G401 (cell line): ENCODE measurements around the gene MYBPHL. TPM values are rescaled to one million over a fixed set of nuclear protein-coding genes. Genes with fewer than 3 reads are reported as not detected.
A peak's percentile ranks its signal among the peaks of the same experiment; 100 is the strongest.

Experiments
- DNase-seq: peaks from one replicate; pipeline ENCODE4 v3.0.0-alpha.2; 2015; ENCODE audit warnings: low spot score
- in situ Hi-C: cut with HindIII; loops from 2 replicates; pipeline ENCODE4 v1.10.0; 2016; ENCODE audit warnings: low sequenced_read_pairs, mixed read lengths
- total RNA-seq: library from RNA; depleted of rRNA; stranded (reverse); fragments of >200 nt; shearing (Covaris generic); gene quantifications from 2 replicates; pipeline ENCODE4 v1.2.3, GENCODE V29; 2014

Gene MYBPHL
- total RNA-seq, 1 experiment from 2014 or later = not detected

DNA sequence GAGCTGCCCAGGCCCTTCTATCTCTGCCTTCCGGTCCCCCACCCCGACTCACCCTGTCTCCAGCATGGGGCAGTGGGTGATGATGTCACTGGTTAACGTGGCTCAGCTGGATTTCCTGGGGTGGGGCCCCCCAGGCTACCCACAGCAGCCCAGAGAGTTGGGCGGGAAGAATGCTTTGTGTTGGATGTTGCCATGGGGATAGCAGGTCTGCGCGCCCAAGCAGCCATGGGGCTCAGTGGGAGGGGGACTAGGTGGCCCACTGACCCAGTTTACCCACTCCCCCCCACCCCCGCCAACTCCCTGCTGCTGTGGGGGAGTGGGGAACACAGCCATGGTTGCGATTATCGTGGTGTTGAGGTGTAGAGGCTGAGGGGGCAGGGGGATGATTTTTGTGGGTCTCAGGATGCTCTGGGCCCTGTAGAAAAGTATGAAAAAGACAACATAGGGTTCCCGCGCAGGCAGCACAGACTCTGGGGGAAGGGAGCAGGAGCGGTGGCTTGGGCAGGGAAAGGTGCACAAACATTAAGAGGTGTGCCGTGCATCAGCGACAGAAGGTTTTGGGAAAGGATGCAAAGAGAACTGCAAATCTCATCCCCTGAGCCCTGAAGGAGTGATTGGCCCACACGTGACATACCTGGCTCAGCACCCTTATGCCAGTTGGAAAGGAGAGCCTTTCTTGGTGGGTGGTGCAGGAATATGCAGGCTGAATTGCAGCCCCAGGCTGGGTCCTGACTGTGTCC lies 49.0 kb downstream of the MYBPHL start:
- DNase-seq = no peak
- in situ Hi-C loops = no loop called here

DNA sequence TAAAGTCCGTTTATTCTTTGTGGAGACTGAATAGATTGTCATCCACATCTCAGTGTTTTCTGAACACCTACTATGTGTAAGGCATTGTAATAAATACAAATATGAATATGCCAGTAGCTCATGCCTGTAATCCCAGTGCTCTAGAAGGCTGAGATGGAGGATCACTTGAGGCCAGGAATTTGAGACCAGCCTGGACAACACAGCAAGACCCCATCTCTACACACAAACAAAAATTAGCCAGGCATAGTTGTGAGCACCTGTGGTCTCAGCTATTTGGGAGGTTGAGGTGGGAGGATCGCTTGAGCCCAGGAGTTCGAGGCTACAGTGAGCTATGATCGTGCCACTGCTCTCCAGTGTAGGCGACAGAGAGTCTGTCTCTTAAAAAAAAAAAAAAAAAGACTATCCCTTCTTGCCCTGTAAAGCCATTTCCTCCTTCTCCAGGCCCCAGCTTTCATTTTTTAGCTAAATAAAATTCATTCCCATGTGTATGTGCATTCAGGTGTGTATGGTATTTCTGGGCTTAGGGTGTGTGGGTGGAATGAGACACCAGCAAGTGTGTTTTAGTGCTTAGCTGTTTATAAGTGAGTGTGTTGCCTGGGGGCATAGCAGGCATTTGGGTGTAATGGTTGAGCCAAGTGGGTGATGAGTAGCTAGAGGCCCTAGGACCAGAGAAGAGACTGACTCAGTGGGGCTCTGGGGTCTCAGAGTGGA lies 49.7 kb downstream of the MYBPHL start:
- DNase-seq = no peak
- in situ Hi-C loops = no loop called here

DNA sequence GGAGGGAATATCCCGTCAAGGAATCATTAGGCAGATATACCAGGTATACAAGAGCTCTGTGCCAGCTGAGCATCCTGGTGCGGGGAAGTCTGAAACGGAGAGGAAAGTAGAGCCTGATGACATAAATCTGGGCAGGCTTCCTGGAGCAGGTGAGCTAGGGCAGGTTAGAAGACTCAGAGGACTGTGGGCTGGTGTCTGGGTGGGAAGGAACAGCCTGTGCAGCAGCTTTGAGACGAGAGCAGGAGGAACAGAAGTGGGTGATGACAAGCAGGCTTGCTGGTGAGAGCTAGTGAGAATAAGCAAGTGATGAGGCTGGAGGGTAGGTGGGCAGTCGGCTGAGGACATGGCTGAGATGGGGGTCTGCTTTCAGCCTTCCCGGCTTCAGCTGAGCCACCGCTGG lies 50.7 kb downstream of the MYBPHL start:
- no peak for DNase-seq
- in situ Hi-C loops = no loop called here

DNA sequence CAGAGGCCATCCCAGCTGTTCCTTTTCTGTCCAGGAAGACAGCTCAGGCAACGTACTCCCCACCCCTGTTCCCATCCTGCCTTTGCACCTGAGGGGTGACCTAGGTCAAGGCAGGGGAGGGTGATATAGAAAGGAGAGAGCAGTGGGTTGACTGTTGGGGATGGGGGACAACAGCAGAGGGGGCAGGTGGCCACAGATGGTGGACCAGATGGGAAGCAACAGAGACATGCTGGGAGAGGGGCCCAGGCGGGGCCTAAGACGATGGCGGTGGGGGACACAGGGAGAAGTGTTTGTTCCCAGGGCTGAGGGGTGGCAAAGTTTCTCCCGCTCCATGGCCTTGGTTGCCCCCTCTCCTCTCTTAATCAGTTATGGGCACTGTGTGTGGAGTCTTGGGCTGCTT lies 51.1 kb downstream of the MYBPHL start:
- no peak for DNase-seq
- in situ Hi-C loops = no loop called here

DNA sequence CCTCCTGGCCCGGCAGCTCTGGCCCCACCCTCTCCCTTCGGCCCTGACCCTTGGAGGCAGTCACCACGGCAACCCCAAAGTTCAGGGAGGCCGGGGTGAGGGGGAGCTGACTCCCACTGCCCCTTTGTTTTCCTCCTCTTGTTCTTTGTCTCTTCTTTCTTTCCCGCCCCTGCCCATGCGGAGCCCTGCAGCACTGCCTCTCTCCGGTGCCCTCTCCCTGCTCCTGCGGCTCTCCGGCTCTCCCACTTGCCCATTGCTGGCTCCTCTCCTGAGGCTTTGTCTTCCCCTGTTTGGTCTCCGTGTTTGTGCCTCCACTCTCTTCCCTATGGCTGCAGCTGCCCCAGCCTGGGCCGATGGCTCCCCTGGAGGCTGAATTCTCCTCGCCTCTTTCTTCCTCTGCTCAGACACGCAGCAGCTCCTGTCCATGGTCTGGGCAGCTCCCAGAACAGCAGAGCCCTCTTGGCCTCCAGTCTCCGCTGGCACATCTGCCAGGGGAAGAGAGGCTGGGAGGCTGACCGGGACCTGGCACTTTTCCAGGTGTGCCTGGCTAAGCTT lies 51.6 kb downstream of the MYBPHL start:
- in situ Hi-C loops = no loop called here
- peak; percentile 32 for DNase-seq

DNA sequence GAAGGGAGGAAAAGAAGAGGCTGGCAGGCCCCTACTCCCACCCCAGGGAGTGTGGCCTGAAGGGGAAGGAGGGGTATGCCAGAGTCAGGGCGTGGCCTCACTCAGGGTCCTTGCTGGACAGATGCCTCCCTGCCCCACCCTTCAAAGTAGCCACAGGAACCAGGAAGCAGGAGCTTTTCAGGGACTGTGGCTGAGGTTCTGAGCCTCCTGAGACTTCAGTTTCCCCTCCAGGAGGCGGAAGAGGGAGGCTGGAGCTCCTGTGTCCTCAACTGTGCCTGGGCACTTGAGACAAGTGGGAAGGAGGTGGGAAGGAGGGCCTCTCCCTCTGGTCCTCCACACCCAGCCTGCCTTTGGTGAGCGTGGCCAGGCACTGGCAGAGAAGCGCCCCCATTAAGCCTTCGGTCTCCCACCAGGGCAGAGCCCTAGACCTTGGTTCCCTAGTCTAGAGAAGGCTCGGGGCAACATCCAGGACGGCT lies 52.2 kb downstream of the MYBPHL start:
- in situ Hi-C loops = no loop called here
- DNase-seq = no peak

DNA sequence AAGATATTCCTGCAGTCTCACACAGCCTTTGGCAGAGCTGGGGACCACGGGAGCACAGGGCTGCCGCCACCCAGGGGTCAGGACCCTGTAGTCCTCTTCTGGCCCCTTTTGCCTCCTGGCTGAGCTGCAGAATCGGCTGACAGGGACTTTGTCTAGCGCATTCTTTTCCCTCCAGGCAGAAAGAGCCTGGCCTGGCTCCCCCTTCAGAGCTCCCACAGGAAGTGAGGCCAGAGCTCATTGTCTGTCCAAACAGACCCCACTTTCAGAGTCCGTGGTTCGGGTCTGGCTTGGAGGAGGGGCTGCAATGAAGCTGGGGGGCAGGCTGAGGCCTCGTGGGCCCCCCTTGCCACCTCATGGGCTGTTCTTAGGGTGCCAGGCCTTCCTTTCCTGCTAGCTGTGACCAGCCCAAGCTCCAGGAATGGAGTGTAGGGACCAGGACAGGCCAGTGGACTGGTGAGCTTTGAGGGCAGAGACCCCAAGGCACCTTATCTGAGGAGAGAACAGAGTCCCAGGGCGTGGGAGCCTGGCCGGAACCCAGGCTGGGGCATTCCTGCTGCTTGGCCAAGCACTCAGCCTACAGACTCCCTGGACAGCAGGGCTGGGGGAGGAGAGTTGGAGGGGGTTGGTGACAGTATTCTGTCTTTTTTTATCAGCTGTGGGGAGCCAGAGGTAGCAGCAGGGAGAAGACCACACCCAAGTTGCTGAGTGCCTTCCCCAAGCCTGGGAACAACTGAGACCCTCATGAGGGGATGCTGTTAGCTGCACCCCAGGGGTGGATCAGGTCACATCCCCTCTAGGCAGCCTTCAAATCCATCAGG lies 52.8 kb downstream of the MYBPHL start:
- no peak for DNase-seq
- in situ Hi-C loops = no loop called here

DNA sequence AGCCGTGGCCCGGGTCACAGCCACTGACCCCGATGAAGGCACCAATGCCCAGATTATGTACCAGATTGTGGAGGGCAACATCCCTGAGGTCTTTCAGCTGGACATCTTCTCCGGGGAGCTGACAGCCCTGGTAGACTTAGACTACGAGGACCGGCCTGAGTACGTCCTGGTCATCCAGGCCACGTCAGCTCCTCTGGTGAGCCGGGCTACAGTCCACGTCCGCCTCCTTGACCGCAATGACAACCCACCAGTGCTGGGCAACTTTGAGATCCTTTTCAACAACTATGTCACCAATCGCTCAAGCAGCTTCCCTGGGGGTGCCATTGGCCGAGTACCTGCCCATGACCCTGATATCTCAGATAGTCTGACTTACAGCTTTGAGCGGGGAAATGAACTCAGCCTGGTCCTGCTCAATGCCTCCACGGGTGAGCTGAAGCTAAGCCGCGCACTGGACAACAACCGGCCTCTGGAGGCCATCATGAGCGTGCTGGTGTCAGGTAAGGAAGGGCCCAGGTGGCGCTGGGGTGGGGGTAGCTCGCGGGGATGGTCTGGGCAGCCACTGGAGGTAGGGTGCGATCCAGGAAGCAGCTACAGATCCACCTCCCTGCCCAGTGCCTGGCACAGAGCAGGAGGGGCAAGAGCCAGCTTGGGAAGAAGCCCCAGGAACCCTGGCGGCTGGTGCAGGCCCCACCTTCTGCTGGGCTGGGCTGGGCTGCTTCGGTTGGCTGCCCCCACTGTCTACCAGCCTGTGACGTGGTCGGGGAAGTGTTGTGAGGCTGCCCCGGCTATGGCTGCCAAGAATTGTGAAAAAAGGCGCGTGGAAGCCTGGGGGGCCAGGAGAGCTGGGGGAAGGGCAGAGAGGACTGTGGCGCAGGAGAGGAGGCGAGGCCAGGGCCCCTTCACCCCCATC lies 53.7 kb downstream of the MYBPHL start:
- peak; percentile 77 for DNase-seq
- in situ Hi-C loops = no loop called here

DNA sequence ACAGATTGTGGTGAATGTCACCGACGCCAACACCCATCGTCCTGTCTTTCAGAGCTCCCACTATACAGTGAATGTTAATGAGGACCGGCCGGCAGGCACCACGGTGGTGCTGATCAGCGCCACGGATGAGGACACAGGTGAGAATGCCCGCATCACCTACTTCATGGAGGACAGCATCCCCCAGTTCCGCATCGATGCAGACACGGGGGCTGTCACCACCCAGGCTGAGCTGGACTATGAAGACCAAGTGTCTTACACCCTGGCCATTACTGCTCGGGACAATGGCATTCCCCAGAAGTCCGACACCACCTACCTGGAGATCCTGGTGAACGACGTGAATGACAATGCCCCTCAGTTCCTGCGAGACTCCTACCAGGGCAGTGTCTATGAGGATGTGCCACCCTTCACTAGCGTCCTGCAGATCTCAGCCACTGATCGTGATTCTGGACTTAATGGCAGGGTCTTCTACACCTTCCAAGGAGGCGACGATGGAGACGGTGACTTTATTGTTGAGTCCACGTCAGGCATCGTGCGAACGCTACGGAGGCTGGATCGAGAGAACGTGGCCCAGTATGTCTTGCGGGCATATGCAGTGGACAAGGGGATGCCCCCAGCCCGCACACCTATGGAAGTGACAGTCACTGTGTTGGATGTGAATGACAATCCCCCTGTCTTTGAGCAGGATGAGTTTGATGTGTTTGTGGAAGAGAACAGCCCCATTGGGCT lies 54.5 kb downstream of the MYBPHL start:
- DNase-seq = no peak
- in situ Hi-C loops = no loop called here

DNA sequence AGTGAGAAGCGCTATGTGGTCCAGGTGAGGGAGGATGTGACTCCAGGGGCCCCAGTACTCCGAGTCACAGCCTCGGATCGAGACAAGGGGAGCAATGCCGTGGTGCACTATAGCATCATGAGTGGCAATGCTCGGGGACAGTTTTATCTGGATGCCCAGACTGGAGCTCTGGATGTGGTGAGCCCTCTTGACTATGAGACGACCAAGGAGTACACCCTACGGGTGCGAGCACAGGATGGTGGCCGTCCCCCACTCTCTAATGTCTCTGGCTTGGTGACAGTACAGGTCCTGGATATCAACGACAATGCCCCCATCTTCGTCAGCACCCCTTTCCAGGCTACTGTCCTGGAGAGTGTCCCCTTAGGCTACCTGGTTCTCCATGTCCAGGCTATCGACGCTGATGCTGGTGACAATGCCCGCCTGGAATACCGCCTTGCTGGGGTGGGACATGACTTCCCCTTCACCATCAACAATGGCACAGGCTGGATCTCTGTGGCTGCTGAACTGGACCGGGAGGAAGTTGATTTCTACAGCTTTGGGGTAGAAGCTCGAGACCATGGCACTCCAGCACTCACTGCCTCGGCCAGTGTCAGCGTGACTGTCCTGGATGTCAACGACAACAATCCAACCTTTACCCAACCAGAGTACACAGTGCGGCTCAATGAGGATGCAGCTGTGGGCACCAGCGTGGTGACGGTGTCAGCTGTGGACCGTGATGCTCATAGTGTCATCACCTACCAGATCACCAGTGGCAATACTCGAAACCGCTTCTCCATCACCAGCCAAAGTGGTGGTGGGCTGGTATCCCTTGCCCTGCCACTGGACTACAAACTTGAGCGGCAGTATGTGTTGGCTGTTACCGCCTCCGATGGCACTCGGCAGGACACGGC lies 55.3 kb downstream of the MYBPHL start:
- DNase-seq = no peak
- in situ Hi-C loops = no loop called here

DNA sequence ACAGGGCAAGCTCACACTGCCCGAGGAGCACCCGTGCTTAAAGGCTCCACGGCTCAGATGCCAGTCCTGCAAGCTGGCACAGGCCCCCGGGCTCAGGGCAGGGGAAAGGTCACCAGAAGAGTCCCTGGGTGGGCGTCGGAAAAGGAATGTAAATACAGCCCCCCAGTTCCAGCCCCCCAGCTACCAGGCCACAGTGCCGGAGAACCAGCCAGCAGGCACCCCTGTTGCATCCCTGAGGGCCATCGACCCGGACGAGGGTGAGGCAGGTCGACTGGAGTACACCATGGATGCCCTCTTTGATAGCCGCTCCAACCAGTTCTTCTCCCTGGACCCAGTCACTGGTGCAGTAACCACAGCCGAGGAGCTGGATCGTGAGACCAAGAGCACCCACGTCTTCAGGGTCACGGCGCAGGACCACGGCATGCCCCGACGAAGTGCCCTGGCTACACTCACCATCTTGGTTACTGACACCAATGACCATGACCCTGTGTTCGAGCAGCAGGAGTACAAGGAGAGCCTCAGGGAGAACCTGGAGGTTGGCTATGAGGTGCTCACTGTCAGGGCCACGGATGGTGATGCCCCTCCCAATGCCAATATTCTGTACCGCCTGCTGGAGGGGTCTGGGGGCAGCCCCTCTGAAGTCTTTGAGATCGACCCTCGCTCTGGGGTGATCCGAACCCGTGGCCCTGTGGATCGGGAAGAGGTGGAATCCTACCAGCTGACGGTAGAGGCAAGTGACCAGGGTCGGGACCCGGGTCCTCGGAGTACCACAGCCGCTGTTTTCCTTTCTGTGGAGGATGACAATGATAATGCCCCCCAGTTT lies 56.1 kb downstream of the MYBPHL start:
- in situ Hi-C loops = no loop called here
- no peak for DNase-seq

DNA sequence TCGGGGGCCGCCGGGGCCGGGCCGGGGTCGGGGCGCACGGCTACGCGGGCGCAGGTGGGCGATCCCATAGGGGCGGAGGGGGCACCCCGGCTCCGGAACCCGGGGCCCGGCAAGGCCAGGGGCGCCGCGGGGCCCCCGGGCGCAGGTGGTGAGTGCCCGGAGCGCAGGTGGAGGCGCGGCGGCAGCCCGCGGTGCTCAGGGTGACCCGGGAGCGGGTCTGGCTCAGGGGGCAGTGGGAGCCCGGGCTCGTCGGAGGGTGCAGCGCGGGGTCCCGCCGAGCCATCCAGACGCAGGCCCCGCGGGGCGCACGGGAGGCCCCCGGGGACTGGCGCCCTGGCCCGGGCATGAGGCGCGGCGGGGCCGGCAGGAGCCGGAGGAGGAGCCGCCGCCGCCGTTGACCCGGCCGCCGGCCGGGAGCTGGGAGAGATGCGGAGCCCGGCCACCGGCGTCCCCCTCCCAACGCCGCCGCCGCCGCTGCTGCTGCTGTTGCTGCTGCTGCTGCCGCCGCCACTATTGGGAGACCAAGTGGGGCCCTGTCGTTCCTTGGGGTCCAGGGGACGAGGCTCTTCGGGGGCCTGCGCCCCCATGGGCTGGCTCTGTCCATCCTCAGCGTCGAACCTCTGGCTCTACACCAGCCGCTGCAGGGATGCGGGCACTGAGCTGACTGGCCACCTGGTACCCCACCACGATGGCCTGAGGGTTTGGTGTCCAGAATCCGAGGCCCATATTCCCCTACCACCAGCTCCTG lies 57.0 kb downstream of the MYBPHL start:
- peak; percentile 25 for DNase-seq
- in situ Hi-C loops = no loop called here

DNA sequence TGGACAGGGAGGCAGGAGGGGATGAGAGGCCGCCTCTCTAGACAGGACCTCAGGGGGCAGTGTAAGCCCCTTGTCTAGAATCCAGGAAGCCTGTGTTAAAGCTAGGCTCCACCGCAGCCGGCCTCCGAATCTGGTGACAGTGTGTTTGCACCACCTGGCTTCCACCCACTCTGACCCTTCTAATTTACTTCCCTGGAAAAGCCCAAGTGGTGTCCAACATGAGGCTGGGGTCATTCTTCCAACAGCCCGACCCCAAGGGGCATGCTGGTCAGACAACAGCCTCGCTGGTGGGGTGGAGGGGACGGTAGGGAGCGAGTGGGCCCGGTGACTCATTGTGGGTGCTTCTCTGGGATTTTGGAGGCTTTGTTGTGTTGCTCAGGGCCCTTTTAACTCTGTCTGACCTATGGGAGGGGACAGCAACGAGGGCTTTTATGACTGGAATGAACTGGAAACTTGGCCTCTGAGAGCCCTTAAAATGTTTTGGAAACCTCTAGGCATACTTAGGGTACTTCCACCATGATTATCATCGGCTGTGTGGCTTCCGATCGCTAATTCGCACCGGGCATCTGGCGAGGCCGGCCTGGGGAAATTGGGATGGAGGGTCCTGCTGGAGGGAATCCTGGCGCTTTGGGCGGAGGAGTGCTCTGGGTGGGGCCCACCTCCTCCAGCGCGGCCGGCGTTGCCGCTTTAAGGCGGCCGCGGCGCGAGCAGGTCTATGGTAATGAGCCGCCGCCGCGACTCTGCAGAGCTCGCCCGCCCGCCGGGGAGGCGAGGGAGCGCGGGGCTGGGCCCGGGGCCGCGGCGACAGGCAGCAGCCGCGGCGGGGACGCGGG lies 57.8 kb downstream of the MYBPHL start, which contains the start of gene CELSR2:
Gene CELSR2 (plus strand): TSS at position 743 of the 833 bp plus-strand sequence. CDS start 541 bp downstream, outside the sequence.
- in situ Hi-C loops = no loop called here
- peak; percentile 70 for DNase-seq

DNA sequence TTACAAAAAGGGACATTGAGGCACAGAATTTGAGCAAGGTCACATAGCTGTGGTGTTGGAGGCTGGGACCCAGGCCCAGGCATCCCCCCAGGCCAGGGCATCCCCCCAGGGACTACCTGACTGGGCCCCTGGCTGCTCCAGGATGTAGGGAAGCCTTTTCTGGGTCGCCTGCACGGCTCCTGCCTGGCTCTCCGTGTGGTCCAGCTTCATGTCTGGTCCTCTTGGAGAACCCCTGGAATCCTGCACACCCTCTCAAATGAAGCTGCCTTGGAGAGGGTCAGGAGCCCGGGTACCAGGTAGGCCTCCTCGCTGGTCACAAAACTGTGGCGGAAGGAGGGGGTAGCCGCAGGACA lies 58.4 kb downstream of the MYBPHL start:
- in situ Hi-C loops = no loop called here
- no peak for DNase-seq
